ENCODE data around the gene HIF3A.

DNA sequence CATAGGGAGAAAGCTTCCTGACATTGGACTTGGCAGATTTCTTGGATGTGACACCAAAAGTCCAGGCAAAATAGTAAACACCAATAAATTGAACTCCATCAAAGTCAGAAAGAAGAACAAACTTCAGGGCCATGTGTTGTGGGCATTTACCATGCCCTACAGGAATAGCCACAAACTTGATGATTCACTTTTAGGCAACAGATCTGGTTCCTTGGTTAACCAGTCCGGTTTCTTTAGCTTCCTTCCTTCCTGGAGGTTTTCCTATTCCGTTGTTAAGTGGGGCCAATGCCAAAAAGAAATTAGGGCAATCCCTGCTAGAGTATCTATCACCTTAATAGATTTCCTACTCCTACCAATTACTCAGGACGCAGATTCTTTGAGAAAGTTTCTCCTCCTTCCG lies 42.1 kb upstream of the HIF3A start:
- TF ChIP-seq, protein P1, sequence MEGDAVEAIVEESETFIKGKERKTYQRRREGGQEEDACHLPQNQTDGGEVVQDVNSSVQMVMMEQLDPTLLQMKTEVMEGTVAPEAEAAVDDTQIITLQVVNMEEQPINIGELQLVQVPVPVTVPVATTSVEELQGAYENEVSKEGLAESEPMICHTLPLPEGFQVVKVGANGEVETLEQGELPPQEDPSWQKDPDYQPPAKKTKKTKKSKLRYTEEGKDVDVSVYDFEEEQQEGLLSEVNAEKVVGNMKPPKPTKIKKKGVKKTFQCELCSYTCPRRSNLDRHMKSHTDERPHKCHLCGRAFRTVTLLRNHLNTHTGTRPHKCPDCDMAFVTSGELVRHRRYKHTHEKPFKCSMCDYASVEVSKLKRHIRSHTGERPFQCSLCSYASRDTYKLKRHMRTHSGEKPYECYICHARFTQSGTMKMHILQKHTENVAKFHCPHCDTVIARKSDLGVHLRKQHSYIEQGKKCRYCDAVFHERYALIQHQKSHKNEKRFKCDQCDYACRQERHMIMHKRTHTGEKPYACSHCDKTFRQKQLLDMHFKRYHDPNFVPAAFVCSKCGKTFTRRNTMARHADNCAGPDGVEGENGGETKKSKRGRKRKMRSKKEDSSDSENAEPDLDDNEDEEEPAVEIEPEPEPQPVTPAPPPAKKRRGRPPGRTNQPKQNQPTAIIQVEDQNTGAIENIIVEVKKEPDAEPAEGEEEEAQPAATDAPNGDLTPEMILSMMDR (IDR thresholded peaks at IDR 0.05; ENCODE audit: borderline replicate concordance, extremely low read depth, low read length, poor library complexity, severe bottlenecking): no peak
- no peak for TF ChIP-seq EZH2 (IDR thresholded peaks at IDR 0.05; ENCODE audit: borderline replicate concordance, low read depth, low read length, severe bottlenecking)

All from DND-41 (cell line).